Middle frontal gyrus (tissue), 1 donor: ENCODE data around the gene VAV2.
"Not testable (repeated sequence)": the region's sequence is repeated elsewhere in the genome, so short reads cannot be mapped to it uniquely, and the experiment has no call there.

Experiments used
- DNase-seq: peaks from one replicate; pipeline ENCODE4 v3.0.0-alpha.2; 2015; ENCODE audit warnings: low spot score; ENCODE audit errors: extremely low spot score

VAV2 gene

GRCh38 chr9:133754688-133755227 lies 237.4 kb downstream of the VAV2 start:
- no peak for DNase-seq

GRCh38 chr9:133754187-133754586 lies 237.9 kb downstream of the VAV2 start:
- no peak for DNase-seq

- DNase-seq, result no peak
Measured at GRCh38 chr9:133752739-133753446, 239.2 kb downstream of the VAV2 start.

- no peak for DNase-seq
Measured at GRCh38 chr9:133750982-133751649, 241.0 kb downstream of the VAV2 start.

- no peak for DNase-seq
Measured at GRCh38 chr9:133747309-133747708, 244.8 kb downstream of the VAV2 start.

- DNase-seq, result not testable (repeated sequence)
Measured at GRCh38 chr9:133744528-133744927, 247.6 kb downstream of the VAV2 start.

GRCh38 chr9:133742849-133743444 lies 249.2 kb downstream of the VAV2 start:
- DNase-seq, result peak; percentile 53

GRCh38 chr9:133742251-133742650 lies 249.9 kb downstream of the VAV2 start:
- no peak for DNase-seq

- no peak for DNase-seq
Measured at GRCh38 chr9:133741716-133742115, 250.4 kb downstream of the VAV2 start.

GRCh38 chr9:133740911-133741310 lies 251.2 kb downstream of the VAV2 start:
- DNase-seq, result no peak

GRCh38 chr9:133739408-133740280 lies 252.5 kb downstream of the VAV2 start:
- no peak for DNase-seq

GRCh38 chr9:133738640-133739225 lies 253.4 kb downstream of the VAV2 start:
- no peak for DNase-seq

- DNase-seq, result no peak
Measured at GRCh38 chr9:133737774-133738639, 254.1 kb downstream of the VAV2 start, which contains the start of gene SARDH. TSS of gene SARDH (minus strand) at chr9:133738352. CDS start at chr9:133734173, 4,179 bp downstream.

- no peak for DNase-seq
Measured at GRCh38 chr9:133737071-133737773, 254.9 kb downstream of the VAV2 start.

- no peak for DNase-seq
Measured at GRCh38 chr9:133735931-133736330, 256.2 kb downstream of the VAV2 start.

- DNase-seq, result no peak
Measured at GRCh38 chr9:133735415-133735775, 256.7 kb downstream of the VAV2 start.

- DNase-seq, result no peak
Measured at GRCh38 chr9:133734590-133735414, 257.3 kb downstream of the VAV2 start.

- DNase-seq, result no peak
Measured at GRCh38 chr9:133733796-133734533, 258.2 kb downstream of the VAV2 start.
